MG63 (cell line): ENCODE data around the gene ZBTB8A. TPM values are rescaled to one million over a fixed set of nuclear protein-coding genes. Genes with fewer than 3 reads are reported as not detected.
A peak's percentile ranks its signal among the peaks of the same experiment; 100 is the strongest.
"Not testable (repeated sequence)": the region's sequence is repeated elsewhere in the genome, so short reads cannot be mapped to it uniquely, and the experiment has no call there.

Source experiments
- DNase-seq: peaks from one replicate; pipeline ENCODE4 v3.0.0-alpha.2; 2020
- H3K27me3 ChIP-seq: fragments of 250-450 bp; sonication (Bioruptor Pico); 2 replicates; pipeline ENCODE4 v1.5.1; 2020; ENCODE audit warnings: mild to moderate bottlenecking, moderate library complexity
- H3K36me3 ChIP-seq: fragments of 250-450 bp; sonication (Bioruptor Pico); 2 replicates; pipeline ENCODE4 v1.5.1; 2020; ENCODE audit warnings: mild to moderate bottlenecking, moderate library complexity
- H3K4me3 ChIP-seq: fragments of 250-450 bp; sonication (Bioruptor Pico); 2 replicates; pipeline ENCODE4 v1.5.1; 2020; ENCODE audit warnings: mild to moderate bottlenecking, moderate library complexity
- H3K9me3 ChIP-seq: fragments of 250-450 bp; sonication (Bioruptor Pico); 2 replicates; pipeline ENCODE4 v1.5.1; 2020; ENCODE audit warnings: mild to moderate bottlenecking, moderate library complexity
- total RNA-seq: library from RNA; depleted of rRNA; stranded (reverse); fragments of >200 nt; shearing (Covaris generic); gene quantifications from 2 replicates; pipeline ENCODE4 v1.2.3, GENCODE V29; 2014; ENCODE audit warnings: low replicate concordance

ZBTB8A gene
- total RNA-seq, 1 experiment from 2014 or later, result 3.2 TPM

DNA sequence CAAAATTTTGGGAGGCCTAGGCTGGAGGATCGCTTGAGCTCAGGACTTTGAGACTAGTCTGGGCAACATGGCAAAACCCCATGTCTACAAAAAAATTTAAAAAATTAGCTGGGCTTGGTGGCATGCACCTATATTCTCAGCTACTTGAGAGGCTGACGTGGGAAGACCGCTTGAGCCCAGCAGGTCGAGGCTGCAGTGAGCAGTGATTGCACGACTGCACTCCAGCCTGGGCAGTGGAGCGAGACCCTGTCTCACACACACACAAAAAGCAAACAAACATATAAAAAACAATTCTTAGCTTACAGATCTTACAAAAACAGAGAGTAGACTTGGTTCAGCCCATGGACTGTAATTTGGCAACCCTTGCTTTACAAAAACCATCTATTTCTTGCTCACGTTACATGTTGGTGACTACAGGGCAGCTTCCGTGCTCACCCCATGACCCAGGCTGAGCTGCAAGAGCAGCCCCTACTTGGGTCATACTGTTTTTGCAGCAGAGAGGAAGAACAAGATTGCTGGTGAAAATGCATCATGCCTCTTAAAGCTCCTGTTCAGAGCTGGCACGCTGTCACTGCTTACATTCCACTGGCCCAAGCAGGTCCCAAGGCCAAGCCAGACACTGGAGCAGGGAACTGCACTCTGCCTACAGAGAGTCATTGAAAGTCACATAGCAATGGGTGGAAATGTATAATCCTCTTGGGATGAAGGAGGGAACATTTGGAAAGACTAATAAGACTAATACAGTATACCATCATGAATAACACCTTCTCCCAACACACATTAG is 13.4 kb upstream of the ZBTB8A start:
- Histone ChIP-seq H3K36me3 (no peaks in the 10 kb centered on the region), H3K27me3 (no peaks in the 10 kb centered on the region), H3K9me3 (no peaks in the 10 kb centered on the region), H3K4me3 (no peak overlapping the region)
- DNase-seq, result no peak

DNA sequence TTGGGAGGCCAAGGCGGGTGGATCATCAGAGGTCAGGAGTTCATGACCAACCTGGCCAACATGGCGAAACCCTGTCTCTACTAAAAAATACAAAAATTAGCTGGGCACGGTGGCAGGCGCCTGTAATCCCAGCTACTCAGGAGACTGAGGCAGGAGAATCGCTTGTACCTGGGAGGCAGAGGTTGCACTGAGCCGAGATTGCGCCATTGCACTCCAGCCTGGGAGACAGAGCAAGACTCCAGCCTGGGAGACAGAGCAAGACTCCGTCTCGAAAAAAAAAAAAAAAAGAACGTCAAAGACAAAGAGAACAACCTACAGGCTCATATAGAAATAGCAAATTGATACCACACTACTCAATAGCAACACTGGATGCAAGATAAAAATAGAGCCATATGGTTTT is 10.7 kb upstream of the ZBTB8A start:
- not testable (repeated sequence) for DNase-seq, H3K36me3 ChIP-seq, H3K9me3 ChIP-seq, H3K27me3 ChIP-seq, H3K4me3 ChIP-seq

DNA sequence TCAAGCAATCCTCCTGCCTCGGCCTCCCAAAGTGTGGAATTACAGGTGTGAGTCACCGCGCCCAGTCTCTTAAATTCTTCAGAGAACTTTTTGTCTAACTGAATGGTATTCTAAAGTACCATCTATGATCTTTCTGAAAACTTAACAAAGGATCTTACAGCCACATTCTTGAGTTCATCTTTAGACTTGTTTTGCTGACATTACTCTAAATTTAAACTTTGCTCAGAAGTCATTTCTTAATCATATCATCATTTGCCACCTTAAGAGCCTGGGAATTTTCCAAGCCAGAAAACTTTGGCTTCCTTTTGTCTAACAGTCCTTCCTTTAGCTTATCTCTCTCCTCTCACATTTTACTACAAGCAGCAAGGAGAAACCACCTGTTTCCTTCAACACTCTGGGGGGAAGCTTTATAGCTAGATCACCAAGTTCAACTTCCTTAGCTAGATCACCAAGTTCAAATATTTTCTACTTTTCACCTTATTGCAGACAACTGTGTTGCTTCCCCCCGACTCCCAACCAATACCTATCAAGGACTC is 5.4 kb upstream of the ZBTB8A start:
- no peak for DNase-seq
- Histone ChIP-seq H3K27me3 (no peaks in the 10 kb centered on the region), H3K36me3 (no peaks in the 10 kb centered on the region), H3K9me3 (no peaks in the 10 kb centered on the region; the same call in 1 of the 2 replicates), H3K4me3 (no peak overlapping the region)

DNA sequence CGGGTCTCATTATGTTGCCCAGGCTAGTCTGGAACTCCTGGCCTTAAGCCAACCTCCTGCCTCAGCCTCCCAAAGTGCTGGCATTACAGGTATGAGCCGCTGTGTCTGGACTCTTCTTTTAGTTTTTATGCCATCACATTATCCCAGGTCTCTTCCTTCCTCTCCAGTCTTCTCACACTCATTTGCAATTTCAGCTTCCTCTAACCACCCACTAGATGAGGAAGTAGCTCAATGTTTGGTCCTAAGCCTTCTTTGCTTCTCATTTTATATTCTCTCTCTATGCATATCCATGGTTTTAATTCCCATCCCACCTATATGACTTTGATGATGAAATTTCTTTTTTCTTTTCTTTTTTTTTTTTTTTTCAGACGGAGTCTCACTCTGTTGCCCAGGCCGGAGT is 3.1 kb upstream of the ZBTB8A start:
- Histone ChIP-seq H3K27me3 (no peaks in the 10 kb centered on the region), H3K36me3 (peaks cover 2% of the 10 kb centered on the region; the same call in 1 of the 2 replicates), H3K4me3 (no peak overlapping the region), H3K9me3 (no peaks in the 10 kb centered on the region; the same call in 1 of the 2 replicates)
- no peak for DNase-seq

DNA sequence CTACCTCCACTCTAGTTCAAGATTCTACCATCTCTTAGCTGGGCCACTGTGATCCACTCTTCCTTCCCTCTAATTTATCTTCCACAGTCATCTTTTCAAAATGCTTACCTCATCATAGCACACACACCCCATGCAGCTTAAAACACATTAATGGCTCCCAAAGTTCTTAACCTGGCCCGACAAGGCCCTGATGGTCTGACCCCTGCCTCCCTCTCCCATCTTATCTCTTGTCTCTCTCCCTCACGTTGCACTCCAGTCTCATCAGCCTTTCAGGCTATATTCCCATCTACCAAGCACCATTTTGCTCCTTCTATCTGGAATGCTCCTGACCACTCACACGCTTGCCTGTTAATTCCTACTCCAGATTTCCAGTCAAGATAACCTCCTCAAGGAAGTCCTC is 2.5 kb upstream of the ZBTB8A start:
- no peaks in the 10 kb centered on the region; the same call in 1 of the 2 replicates for H3K9me3 ChIP-seq
- no peak for DNase-seq
- no peaks in the 10 kb centered on the region for H3K27me3 ChIP-seq
- peaks cover 2% of the 10 kb centered on the region for H3K36me3 ChIP-seq
- no peak overlapping the region for H3K4me3 ChIP-seq

DNA sequence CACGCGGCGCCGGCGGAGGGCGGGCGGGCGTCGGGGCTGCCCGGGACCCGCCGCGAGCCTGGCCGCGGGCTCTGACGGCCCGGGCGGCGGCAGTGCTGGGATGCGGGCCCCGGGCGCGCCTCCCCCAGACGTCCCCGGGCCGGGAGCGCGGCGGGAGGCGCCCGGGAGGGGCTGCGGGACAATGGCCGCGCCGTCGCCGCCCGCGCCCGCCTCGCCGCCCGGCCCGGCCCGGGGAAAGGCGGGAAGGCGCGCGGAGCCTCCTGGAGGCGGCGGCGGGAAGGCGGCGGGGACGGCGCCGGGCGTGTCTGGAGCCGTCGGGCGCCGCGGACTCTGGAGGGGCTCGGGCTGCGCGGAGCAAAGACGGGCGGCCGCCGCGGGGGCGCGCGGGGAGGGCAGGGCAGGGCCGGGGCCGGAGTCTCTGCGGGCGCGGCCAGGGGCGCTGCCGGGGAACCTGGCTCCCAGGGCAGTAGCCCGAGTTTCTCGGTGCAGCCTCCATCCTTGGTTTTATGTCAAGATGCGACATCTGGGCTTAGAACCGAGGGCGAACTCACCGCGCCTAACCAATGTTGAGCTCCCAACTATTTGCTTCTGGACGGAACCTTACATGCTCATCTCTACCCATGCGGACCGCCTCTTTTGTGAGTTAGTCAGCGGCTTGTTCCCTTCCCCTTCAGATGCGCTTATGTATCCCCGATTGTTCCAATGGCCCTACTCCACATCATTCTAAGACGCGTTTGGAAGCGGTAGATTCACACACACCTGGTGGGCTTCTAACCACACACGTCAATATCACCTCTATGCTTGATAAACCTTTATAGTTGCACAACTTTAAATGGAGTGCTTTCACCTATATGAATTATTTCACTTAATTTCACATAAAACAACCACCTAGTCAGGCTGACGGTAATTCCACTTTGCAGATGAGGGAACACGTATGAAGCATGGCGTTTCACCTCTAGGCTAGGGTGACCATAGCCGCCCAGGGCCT is 651 bp downstream of the ZBTB8A start:
- peak; percentile 48 for DNase-seq

DNA sequence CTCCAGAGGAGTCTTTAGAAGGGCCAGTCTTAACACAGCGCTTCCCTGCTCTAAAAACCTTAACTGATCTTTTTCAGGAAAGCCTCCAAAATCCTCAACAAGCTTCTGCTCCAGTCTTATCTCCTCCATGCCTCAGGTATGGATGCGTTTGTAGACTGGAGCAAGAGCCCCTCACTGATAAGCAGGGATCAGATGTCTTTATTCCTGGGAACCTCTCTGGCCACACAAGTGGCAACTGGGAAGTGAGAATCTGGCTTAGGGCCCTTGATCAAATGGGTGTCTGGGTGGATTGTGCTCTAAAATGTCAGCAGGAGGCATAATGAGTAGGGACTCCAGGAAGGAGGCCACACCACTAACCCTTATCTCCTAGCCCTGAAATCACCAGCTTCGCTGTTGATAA is 1.4 kb downstream of the ZBTB8A start:
- Histone ChIP-seq H3K4me3 (peak overlapping the region; percentile 49), H3K36me3 (peaks cover 2% of the 10 kb centered on the region), H3K9me3 (no peaks in the 10 kb centered on the region), H3K27me3 (no peaks in the 10 kb centered on the region)
- DNase-seq, result no peak

More for the DNA sequence above, 651 bp downstream of the ZBTB8A start:
- H3K36me3 ChIP-seq, result peaks cover 2% of the 10 kb centered on the region
- H3K27me3 ChIP-seq, result no peaks in the 10 kb centered on the region
- H3K4me3 ChIP-seq, result peak overlapping the region; percentile 68
- H3K9me3 ChIP-seq, result no peaks in the 10 kb centered on the region

DNA sequence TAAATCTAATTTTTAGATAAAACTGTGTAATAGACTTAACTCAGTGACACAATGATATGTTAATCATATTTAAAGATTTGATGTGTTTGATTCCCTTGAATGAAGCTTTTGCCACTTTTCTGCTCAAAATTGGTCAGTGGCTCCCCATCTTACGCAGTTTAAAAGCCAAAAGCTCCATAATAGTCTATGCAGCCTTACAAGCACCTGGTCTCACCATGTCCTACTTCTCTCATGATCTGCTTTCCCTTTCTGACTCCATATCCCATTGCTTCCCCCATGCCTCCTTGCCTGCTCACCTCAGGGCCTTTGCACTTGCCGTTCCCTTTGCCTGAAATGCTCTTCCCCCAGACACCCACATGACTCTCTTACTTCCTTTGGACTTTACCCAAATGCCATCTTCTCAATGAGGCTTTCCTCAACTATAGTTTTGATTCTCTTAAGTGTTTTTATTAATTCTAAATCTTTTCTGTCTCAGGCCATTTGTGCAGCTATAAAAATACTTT is 1.9 kb downstream of the ZBTB8A start:
- H3K9me3 ChIP-seq, result no peaks in the 10 kb centered on the region
- H3K36me3 ChIP-seq, result peaks cover 2% of the 10 kb centered on the region
- H3K4me3 ChIP-seq, result no peak overlapping the region
- no peak for DNase-seq
- H3K27me3 ChIP-seq, result no peaks in the 10 kb centered on the region

DNA sequence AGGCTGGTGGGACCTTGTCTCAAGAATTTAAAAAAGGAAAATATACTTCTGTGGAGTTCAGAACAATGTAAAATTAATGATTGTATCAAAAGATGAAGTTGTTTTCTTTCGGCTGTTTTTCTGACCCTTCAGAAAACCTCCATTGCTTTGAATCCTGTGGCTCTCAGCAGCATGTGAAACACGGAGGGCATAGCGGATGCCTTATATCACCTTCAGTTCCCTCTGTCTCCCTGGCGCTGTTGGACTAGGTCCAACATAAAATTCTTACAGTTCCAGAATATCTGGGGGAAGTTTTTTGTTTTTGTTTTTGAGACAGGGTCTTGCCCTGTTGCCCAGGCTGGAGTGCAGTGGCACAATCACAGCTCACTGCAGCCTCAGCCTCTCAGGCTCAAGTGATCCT is 7.4 kb downstream of the ZBTB8A start:
- Histone ChIP-seq H3K36me3 (no peaks in the 10 kb centered on the region; the same call in 1 of the 2 replicates), H3K4me3 (no peak overlapping the region), H3K9me3 (no peaks in the 10 kb centered on the region), H3K27me3 (no peaks in the 10 kb centered on the region)
- DNase-seq, result no peak

DNA sequence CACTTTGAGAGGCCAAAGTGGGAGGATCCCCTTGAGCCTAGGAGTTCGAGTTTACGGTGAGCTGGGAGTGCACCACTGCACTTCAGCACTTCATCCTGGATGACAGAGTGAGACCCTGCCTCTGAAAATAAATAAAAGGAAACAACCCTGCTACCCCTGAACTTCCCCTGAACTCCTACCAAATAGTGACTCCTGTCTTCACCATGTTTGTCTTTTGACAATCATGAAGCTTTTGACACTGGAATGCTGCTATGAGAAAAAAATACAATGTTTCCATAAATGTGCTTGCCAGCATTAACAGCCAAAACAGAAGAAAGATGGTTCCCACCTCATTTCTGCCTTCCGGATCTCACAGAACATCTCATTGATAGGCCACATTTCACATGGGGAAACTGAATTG is 10.4 kb downstream of the ZBTB8A start:
- Histone ChIP-seq H3K9me3 (no peaks in the 10 kb centered on the region), H3K36me3 (no peaks in the 10 kb centered on the region), H3K4me3 (no peak overlapping the region), H3K27me3 (no peaks in the 10 kb centered on the region)
- DNase-seq, result no peak

DNA sequence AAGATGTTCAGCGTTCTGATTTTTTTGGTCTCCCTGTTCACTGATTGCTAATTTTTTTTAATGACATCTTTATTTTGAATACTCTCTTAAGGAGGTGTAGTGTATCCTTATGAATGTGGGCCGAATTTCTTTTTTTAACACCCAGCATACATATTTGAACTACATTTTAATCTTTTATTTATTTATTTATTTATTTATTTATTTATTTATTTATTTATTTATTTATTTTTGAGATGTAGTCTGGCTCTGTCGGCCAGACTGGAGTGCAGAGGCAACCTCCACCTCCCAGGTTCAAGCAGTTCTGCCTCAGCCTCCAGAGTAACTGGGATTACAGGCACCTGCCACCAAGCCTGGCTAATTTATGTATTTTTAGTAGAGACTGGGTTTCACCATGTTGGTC is 15.1 kb downstream of the ZBTB8A start:
- DNase-seq, result no peak
- Histone ChIP-seq H3K27me3 (no peaks in the 10 kb centered on the region), H3K9me3 (no peaks in the 10 kb centered on the region), H3K4me3 (no peak overlapping the region), H3K36me3 (no peaks in the 10 kb centered on the region; the same call in 1 of the 2 replicates)

DNA sequence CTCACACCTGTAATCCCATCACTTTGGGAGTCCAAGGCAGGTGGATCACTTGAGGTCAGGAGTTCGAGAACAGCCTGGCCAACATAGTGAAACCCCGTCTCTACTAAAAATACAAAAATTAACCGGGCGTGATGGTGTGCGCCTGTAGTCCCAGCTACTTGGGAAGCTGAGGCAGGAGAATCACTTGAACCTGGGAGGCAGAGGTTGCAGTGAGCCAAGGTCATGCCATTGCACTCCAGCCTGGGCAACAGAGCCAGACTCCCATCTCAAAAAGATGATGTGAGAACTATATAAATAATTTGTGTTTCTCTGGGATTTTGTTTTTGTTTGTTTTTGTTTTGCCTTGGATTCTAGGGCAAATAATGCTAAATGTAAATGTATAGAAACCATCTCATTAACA is 17.8 kb downstream of the ZBTB8A start:
- not testable (repeated sequence) for H3K27me3 ChIP-seq, H3K4me3 ChIP-seq, DNase-seq, H3K9me3 ChIP-seq, H3K36me3 ChIP-seq

DNA sequence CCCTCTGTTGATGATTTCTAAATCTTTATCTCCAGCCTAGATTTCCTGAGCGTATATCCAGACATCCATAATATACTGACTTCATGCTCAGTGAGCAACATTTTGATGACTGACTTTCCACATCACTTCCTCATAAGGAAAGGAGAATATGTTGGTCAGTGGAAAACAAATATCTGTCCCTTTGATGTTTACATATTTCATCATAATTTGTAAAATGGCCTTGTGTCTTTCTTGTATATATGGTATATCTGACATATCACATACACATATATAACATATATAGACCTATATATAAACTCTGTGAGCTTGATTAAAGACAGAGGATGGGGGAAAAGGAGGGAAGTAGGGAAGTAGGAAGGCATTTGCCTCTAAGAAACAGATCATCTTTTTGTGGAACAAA is 18.6 kb downstream of the ZBTB8A start:
- Histone ChIP-seq H3K4me3 (no peak overlapping the region), H3K36me3 (no peaks in the 10 kb centered on the region; the same call in 1 of the 2 replicates), H3K27me3 (no peaks in the 10 kb centered on the region), H3K9me3 (no peaks in the 10 kb centered on the region)
- DNase-seq, result no peak

DNA sequence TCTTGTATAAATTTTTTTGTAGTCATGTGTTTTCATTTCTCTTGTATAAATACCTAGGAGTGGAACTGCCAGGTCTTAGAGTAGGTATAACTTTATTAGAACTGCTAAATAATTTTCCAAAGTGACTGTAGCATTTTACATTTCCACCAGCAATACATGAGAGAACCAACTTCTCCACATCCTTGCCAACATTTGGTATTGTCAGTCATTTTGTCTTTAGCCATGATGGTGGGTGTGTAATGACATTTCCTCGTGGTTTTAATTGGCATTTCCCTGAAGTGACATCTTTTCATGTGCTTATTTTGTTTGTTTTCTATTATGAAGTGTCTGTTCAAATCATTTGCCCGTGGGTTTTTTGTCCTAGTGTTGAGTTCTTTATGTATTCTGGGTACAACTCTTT is 29.7 kb downstream of the ZBTB8A start:
- DNase-seq, result no peak
- H3K27me3 ChIP-seq, result no peaks in the 10 kb centered on the region
- H3K36me3 ChIP-seq, result no peaks in the 10 kb centered on the region
- no peak overlapping the region for H3K4me3 ChIP-seq
- H3K9me3 ChIP-seq, result no peaks in the 10 kb centered on the region

DNA sequence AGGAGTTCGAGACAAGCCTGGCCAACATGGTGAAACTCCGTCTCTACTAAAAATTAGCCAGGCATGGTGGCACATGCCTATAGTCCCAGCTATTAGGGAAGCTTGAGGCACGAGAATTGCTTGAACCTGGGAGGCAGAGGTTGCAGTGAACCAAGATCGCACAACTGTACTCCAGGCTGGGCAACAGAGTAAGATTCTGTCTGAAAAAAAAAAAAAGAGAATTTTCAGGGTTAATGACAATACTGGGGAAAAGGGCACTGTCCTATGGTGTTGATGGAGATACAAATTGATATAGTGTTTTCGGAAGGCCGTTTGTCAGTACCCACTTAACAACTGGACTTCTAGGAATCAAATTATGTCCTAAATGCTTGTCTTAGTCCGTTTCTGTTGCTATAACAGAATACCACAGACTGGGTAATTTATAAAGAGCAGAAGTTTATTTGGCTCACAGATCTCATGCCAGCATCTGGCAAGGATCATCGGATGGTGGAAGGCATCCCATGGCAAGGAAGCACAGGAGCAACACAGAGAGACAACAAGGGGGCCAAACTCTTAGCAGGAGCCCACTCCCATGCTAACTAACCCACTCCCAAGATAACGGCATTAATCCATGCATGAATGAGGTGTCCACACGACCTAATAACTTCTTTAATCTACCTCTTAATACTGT is 41.3 kb downstream of the ZBTB8A start:
- no peaks in the 10 kb centered on the region for H3K27me3 ChIP-seq
- no peaks in the 10 kb centered on the region for H3K9me3 ChIP-seq
- no peak overlapping the region for H3K4me3 ChIP-seq
- no peaks in the 10 kb centered on the region for H3K36me3 ChIP-seq
- DNase-seq, result no peak

DNA sequence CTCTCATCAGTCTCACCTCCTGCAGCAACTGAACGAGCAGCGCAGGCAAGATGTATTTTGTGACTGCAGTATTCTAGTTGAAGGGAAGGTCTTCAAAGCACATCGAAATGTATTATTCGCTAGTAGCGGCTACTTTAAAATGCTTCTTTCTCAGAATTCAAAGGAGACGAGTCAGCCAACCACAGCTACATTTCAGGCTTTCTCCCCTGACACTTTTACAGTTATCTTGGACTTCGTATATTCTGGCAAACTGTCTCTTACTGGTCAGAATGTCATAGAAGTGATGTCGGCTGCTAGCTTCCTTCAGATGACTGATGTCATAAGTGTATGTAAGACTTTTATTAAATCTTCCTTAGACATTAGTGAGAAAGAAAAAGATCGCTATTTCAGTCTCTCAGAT is 53.7 kb downstream of the ZBTB8A start:
- no peaks in the 10 kb centered on the region; the same call in 1 of the 2 replicates for H3K36me3 ChIP-seq
- H3K9me3 ChIP-seq, result no peaks in the 10 kb centered on the region
- H3K27me3 ChIP-seq, result no peaks in the 10 kb centered on the region
- no peak overlapping the region for H3K4me3 ChIP-seq
- no peak for DNase-seq
